GM10248 (cell line): ENCODE measurements around the gene MAPK4.
"Not testable (repeated sequence)": the region's sequence is repeated elsewhere in the genome, so short reads cannot be mapped to it uniquely, and the experiment has no call there.

Source experiments
- CTCF ChIA-PET: fragments of 300-600 bp; sonication (Branson Sonifier 250); formaldehyde crosslinking; extraction: SDS; loops from one replicate; lab custom pipeline; 2021; ENCODE audit warnings: antibody characterized with exemption; lab: Yijun Ruan, JAX
- POLR2A ChIA-PET: fragments of 350-650 bp; sonication (Branson Sonifier 250); formaldehyde crosslinking; extraction: SDS; loops from one replicate; lab custom pipeline; 2020; ENCODE audit warnings: antibody characterized with exemption; lab: Yijun Ruan, JAX
- DNase-seq: peaks from one replicate; pipeline ENCODE4 v3.0.0; 2012; ENCODE audit errors: extremely low spot score
- TF ChIP-seq, protein P1 (sequence below): IDR thresholded peaks from 2 replicates; pipeline ENCODE4 v1.5.1; 2012; ENCODE audit warnings: mild to moderate bottlenecking, low read depth; ENCODE audit errors: extremely low read depth, missing control alignments, control extremely low read depth

The MAPK4 gene

DNA sequence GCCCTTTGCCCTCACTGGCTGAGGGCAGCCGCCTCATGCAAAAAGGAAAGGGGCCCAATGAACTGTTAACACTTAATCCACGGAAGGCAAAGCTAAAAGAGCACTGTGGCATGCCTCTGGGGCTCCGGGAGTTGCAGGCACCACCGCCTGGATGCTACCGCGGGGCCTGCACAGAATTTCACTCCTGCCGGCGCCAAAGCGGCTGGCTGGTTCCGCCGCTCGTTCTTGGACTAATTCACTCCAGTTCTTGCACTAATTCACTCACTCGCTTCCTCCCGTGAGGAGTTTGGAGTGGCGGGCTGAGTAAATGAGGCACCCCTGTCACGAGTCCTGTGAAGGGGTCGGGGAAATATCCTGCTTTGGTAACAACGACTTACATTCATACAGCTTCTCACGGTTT is 14.0 kb upstream of the MAPK4 start:
- TF ChIP-seq, protein P1, sequence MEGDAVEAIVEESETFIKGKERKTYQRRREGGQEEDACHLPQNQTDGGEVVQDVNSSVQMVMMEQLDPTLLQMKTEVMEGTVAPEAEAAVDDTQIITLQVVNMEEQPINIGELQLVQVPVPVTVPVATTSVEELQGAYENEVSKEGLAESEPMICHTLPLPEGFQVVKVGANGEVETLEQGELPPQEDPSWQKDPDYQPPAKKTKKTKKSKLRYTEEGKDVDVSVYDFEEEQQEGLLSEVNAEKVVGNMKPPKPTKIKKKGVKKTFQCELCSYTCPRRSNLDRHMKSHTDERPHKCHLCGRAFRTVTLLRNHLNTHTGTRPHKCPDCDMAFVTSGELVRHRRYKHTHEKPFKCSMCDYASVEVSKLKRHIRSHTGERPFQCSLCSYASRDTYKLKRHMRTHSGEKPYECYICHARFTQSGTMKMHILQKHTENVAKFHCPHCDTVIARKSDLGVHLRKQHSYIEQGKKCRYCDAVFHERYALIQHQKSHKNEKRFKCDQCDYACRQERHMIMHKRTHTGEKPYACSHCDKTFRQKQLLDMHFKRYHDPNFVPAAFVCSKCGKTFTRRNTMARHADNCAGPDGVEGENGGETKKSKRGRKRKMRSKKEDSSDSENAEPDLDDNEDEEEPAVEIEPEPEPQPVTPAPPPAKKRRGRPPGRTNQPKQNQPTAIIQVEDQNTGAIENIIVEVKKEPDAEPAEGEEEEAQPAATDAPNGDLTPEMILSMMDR = no peak
- ChIA-PET CTCF (no interaction called here), POLR2A (no interaction called here)
- no peak for DNase-seq

DNA sequence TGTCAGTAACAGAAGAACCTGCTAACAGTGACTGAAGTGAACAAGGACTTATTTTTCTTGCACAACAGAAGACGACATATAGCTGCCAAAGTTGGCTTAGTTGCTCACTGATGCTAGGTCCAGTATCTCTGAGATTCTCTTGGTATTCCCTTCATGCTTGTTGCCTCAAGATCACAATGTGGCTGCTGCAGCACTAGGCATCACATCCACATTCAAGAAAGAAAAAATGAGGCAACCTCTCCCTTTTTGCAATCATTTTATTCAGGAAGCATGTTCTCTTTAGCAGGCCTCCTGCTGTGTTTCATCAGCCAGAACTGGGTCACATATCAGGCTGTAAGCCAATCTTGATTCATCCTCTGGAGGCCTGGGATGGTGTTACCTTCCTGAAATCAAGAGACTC is 11.7 kb upstream of the MAPK4 start:
- ChIA-PET CTCF (no interaction called here), POLR2A (no interaction called here)
- TF ChIP-seq, protein P1 = no peak
- no peak for DNase-seq

DNA sequence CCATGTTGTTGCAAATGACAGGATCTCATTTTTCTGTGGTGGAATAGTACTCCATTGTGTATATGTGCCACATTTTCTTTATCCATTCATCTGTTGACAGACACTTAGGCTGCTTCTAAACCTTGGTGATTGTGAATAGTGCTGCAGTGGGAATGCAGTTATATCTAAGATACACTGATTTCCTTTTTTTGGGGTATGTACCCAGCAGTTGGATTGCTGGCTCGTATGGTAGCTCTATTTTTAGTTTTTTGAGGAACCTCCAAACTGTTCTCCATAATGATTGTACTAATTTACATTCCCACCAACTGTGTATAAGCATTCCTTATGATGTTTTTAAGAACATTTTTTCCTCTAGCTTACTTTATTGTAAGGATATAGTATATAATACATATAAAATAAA is 8.2 kb upstream of the MAPK4 start:
- DNase-seq, POLR2A ChIA-PET: not testable (repeated sequence)
- CTCF ChIA-PET = interaction anchor here (1.3 kb wide), 1 partner anchor 12 kb away, joined by 3 read pairs; no protein-coding TSS in a partner anchor

DNA sequence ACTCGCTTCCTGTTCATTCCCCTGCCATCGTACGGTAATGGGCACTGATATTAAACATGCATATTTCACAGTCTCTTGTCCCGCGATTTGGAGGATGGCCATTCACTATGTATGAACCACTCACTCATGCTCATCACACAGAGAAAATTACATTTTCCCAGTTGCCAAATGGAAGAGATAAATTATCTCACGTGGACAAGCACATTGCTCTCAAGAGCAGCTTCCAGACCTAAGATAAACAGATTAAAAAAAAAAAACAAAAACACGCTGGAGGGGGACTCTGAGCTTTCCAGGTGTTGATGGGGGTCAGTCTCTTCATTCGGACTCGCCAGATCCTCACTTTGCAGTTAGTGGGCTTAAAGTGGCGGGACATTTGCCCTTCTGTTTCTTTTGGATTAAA is 1.7 kb upstream of the MAPK4 start:
- ChIA-PET CTCF (no interaction called here), POLR2A (no interaction called here)
- TF ChIP-seq, protein P1 = no peak
- DNase-seq = no peak

DNA sequence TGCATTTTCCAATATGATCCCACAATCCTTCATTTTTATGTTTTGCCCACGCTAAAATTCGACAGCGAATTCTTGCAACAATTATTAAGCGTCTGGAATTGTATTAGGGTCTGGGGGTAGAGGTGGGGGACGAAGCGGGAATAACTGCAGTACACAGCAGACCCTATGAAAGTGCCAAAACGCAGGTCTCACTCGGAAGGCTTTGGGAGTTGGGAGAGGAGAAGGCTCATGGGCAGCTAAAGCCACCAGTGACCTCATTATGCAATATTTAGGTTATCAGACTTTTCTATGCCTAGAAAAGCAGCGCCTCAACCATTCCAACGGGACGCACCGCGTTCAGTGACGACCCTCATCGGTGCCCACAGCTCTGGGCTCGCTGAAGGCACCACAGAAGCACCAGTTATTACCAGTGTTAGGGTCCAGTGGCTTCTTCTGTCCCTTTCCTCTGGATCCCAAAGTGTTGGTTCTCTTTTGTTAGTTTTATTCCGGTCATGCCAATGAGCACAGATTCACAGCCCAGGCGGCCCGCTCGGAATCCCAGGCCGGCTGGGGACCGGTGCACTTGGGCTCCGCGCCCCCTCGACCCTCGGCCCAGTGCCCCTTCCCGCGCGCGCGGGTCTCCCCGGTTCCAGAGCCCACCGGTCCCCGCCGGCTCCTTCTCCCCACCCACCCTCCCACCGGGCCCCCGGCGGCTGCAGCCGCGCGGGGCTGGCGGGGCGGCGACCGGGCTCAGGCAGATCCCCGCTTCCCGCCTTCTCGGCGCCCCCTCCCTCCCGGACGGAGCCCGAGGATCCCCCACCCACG is 737 bp upstream of the MAPK4 start:
- ChIA-PET CTCF (no interaction called here), POLR2A (no interaction called here)
- DNase-seq = no peak
- TF ChIP-seq, protein P1 = no peak

DNA sequence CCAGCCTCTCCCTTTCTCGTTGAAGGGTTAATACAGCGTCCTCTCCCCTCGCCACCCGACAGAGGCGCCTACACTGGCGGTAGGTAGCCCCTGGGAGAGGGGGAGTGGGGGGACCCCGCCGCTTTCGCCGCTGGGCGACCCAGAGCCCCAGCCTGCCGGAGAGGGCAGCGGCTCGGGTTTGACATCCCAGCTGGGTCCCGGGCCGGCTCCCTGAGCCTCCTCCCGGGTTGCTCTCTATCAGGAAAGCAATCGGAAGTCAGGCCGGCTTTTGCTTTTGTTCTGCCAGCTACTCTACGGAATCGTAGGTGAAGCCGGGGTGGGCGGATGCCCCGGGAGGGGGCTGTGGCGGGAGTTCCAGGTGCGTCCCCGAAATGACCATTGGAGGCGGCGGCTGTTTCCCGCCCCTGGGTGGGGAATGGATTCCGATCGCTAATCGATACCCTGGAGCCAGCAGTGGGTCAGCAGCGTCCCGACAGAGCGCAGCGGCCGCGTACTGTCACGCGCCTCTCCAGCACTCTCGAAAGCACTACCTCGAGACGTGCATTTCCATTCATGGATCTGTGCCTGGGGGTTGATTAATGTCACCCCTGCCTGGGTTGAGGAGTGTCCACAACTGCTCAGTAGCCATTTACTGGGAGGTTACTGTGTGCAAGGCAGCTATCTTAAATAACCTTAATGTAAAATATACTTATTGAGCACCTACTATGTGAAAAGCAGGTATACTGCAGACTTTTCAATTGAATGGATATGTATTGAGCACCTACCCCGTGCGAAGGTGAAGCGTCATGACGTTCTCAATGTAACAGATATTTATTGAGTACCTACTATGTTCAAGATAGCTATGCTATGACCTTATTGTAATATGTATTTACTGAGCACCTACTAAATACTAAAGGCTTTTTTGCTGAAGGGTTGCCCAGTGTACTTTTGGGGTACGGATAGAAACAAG is 1.1 kb downstream of the MAPK4 start:
- POLR2A ChIA-PET = no interaction called here
- CTCF ChIA-PET = no interaction called here
- TF ChIP-seq, protein P1 = no peak
- DNase-seq = peak; percentile 18

DNA sequence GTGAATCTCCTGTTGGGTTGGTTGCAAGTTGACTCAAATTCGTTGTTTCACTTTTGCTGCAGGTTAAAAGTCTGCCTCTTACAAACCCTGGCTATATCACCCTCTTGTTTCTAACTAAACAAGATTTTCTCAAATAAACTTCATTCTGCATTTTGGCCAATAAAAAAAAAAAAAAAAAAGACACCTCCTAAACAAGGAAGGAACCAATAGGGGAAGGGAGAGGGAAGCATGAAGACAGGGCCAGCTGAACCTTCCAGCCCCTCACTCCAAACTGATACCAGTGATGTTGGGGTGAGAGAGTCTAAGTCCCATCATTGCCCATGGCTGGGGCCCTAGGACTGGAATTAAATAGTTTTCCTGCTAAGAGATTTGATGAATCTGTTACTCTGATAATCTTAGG is 2.4 kb downstream of the MAPK4 start:
- POLR2A ChIA-PET, DNase-seq, CTCF ChIA-PET: not testable (repeated sequence)
